GM18502 (cell line): ENCODE data around the gene TRIM40.

ENCODE experiments used
- ATAC-seq: cut with Tn5 transposase; IDR thresholded peaks from one replicate; pipeline ENCODE4 v1.9.1; 2021; ENCODE audit warnings: mild to moderate bottlenecking; ENCODE audit not compliant: unreplicated experiment, poor library complexity

The TRIM40 gene

DNA sequence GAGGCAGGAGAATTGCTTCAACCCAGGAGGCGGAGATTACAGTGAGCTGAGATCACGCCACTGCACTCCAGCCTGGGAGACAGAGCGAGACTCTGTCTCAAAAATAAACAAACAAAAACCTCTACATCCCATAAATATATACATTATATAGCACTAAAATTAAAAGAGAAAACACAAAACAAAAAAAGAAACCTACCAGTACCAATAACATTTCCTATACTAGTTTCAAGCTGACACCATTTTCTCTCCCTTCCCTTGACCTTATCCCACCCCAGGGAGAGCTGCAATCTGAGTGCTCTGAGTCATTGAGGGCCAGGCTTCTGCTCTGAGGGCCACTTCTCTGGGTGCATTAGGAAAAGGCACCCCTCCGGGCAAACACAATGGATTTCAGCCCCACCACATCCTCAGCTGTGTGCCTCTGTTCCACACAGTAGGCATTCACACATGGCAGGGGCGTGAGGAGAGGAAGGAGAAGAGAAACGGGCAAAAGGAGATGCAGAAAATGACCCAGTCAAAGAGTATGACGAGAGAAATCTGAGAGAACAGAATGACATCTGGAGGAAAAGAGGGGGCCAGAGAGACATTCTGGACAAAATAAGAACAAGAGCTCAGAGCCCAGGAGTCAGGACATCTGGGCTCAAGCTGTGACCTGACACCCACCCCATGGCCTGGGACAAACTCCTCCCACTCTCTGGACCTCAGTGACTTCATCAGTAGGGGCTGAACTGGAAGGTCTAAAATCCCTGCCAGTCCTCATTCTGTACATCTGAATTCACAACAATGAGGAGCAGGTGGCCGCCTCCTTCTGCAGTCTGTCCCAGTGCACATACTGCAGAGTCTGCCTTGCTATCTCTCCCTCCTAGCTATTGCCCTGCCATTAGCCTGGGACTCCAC lies 59.1 kb downstream of the TRIM40 start:
- no peak for ATAC-seq

DNA sequence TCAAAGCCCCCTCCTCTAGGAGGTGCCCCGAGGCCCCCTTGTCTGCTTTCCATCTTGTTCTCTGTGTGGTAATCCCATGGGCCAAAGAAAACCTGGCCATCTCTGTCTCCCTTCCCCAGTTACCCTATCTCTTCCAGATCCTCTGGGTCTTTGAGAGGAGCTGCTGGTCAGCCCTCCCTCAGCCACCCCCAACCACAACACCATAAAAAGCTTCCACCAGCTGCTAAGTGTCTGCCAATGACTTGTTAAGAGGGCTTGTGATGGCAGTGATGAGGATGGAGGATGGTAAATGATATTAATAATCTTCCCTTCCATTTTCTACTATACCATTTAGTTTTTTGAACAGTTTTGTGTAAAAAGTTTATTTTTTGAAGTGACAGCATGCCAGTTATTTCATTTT lies 60.0 kb downstream of the TRIM40 start:
- ATAC-seq = no peak

DNA sequence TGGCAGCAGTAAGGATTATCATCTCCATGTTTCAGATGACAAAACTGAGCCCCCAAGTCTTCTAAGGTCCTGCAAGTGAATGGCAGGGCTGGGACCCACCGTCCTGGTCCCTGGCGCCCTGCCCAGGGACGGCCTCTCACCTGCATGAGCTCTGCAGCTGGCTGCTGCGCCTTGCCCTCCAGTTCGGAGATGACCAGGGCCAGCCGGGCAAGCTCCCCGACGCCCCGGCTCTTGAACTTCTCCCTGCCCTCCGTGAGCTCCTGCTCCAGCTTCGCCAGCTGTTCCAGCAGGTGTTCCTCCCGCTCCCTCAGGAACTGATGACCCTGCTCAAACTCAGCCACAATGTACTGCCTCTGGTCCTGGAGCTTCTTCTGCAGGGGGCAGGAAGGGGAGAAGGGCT lies 60.4 kb downstream of the TRIM40 start:
- no peak for ATAC-seq
